Tibial artery (tissue), 4 donors: ENCODE results near the gene GCKR.

Source experiments
- DNase-seq, 2 donors: peaks; one replicate each; pipeline ENCODE4 v3.0.0-alpha.2; 2019
- H3K27ac ChIP-seq, 2 donors: fragments of 200-600 bp; sonication (generic) in 1 of 2; 1 replicate in 1 of 2; 2 replicates in 1 of 2; pipeline ENCODE4 v1.5.1; 2018 to 2019; ENCODE audit warnings: mild to moderate bottlenecking in 1 of 2
- H3K27me3 ChIP-seq, 2 donors: fragments of 200-600 bp; sonication (generic) in 1 of 2; one replicate each; pipeline versions ENCODE4 v1.5.1 to v1.6.0; 2016 to 2019
- H3K36me3 ChIP-seq, 3 donors: fragments of 200-600 bp; sonication (generic) in 2 of 3; one replicate each; pipeline ENCODE4 v1.5.1; 2016 to 2019; ENCODE audit warnings: mild to moderate bottlenecking in 2 of 3
- H3K4me1 ChIP-seq, 4 donors: fragments of 200-600 bp; sonication (generic) in 2 of 4; 1 replicate in 3 of 4; 2 replicates in 1 of 4; pipeline ENCODE4 v1.5.1; 2016 to 2019
- H3K4me3 ChIP-seq, 2 donors: fragments of 200-600 bp; sonication (generic) in 1 of 2; 1 replicate in 1 of 2; 2 replicates in 1 of 2; pipeline ENCODE4 v1.5.1; 2018 to 2019; ENCODE audit warnings: mild to moderate bottlenecking in 2 of 2
- H3K9me3 ChIP-seq, 3 donors: fragments of 200-600 bp; sonication (generic) in 1 of 3; one replicate each; pipeline ENCODE4 v1.5.1; 2016 to 2019
- intact Hi-C: fragments of 100-400 bp; cut with DNase I; formaldehyde crosslinking; loops from one replicate; pipeline ENCODE4 v1.15.0; 2023; ENCODE audit warnings: low total_unique reads
- TF ChIP-seq, protein P1 (sequence below), 2 experiments: fragments of 200-600 bp in 1 of 2; fragments of 450-650 bp in 1 of 2; IDR thresholded peaks; one replicate each; pipeline ENCODE4 v1.5.1; 2017 to 2019; ENCODE audit warnings: antibody characterized with exemption in 2 of 2, mild to moderate bottlenecking in 1 of 2, moderate library complexity in 1 of 2

GCKR gene

DNA sequence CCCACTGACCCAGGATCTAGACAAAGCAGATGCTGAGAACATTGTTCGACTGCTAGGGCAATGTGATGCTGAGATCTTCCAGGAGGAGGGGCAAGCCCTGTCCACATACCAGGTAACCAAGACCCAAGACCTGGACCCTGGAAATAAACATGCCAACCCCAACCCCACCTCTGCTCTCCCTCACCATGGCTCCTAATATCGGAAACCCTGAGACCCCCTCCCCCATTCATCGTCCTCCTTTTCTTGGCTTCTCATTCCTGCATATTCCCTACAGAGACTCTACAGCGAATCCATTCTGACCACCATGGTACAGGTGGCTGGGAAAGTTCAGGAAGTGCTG, 619 bp downstream of the GCKR start:
- TF ChIP-seq, protein P1, sequence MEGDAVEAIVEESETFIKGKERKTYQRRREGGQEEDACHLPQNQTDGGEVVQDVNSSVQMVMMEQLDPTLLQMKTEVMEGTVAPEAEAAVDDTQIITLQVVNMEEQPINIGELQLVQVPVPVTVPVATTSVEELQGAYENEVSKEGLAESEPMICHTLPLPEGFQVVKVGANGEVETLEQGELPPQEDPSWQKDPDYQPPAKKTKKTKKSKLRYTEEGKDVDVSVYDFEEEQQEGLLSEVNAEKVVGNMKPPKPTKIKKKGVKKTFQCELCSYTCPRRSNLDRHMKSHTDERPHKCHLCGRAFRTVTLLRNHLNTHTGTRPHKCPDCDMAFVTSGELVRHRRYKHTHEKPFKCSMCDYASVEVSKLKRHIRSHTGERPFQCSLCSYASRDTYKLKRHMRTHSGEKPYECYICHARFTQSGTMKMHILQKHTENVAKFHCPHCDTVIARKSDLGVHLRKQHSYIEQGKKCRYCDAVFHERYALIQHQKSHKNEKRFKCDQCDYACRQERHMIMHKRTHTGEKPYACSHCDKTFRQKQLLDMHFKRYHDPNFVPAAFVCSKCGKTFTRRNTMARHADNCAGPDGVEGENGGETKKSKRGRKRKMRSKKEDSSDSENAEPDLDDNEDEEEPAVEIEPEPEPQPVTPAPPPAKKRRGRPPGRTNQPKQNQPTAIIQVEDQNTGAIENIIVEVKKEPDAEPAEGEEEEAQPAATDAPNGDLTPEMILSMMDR (IDR thresholded peaks at IDR 0.05) = no peak
- H3K36me3 ChIP-seq = peaks cover 0 to 4% (median 0%) of the 10 kb centered on the region in 3 donors
- intact Hi-C loops = loop anchor here (10.0 kb wide), 1 partner anchor 88 kb away; the partner anchor contains the start of gene ZNF512
- H3K27me3 ChIP-seq = peaks cover 0 to 9% of the 10 kb centered on the region in 2 donors
- H3K27ac ChIP-seq = no peak overlapping the region
- H3K4me1 ChIP-seq = peaks cover 0 to 16% (median 6%) of the 10 kb centered on the region in 4 donors
- H3K4me3 ChIP-seq = no peak overlapping the region
- no peaks in the 10 kb centered on the region for H3K9me3 ChIP-seq
- no peak for DNase-seq

DNA sequence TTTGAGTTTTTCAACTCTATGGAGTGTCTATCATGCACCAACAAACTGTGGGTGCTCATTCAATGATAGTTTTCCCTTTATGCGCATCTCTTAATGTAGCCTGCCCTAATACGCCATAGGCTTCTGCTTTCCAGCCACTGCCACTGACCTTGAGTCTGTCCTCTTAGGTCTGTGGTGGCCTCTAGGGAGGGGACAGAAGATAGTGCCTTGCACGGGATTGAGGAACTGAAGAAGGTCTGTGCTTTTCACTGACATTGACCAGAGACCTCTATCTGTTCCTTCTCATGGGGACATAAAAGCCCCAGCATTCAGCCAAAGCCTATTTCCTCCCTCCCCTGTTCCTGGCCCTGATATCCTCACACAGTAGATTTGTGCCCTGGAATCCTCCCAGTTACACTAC, 2.3 kb downstream of the GCKR start:
- no peak for DNase-seq
- intact Hi-C loops = loop anchor here (10.0 kb wide), 1 partner anchor 86 kb away; the partner anchor contains the start of gene ZNF512
- Histone ChIP-seq H3K27me3 (peaks cover 0 to 9% of the 10 kb centered on the region in 2 donors), H3K27ac (no peak overlapping the region), H3K4me3 (no peak overlapping the region), H3K36me3 (no peaks in the 10 kb centered on the region), H3K9me3 (no peaks in the 10 kb centered on the region), H3K4me1 (peaks cover 0 to 14% (median 6%) of the 10 kb centered on the region in 4 donors)
- TF ChIP-seq, protein P1 (IDR thresholded peaks at IDR 0.05) = no peak

DNA sequence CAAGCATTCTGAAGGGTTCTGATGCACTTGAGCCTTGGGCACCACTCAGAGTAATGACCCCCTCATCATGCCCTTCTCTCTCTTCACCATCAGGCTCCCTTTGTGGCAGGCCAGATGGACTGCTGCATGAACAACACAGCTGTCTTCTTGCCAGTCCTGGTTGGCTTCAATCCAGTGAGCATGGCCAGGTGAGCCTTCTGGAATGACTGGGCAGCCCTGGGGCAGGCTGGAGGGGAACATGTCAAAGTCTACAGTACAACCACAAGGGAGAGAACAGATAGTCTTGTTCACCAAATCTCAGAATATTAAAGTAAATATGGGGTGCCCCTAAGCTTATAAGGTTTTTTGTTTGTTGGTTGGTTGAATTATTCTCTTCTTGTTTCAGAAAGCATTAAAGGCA, 4.4 kb downstream of the GCKR start:
- TF ChIP-seq, protein P1 (IDR thresholded peaks at IDR 0.05) = no peak
- no peak overlapping the region for H3K27ac ChIP-seq
- no peaks in the 10 kb centered on the region for H3K4me1 ChIP-seq
- no peak overlapping the region for H3K4me3 ChIP-seq
- H3K9me3 ChIP-seq = no peaks in the 10 kb centered on the region
- peaks cover 0 to 9% of the 10 kb centered on the region in 2 donors for H3K27me3 ChIP-seq
- no peak for DNase-seq
- no peaks in the 10 kb centered on the region for H3K36me3 ChIP-seq
- intact Hi-C loops = no loop called here

DNA sequence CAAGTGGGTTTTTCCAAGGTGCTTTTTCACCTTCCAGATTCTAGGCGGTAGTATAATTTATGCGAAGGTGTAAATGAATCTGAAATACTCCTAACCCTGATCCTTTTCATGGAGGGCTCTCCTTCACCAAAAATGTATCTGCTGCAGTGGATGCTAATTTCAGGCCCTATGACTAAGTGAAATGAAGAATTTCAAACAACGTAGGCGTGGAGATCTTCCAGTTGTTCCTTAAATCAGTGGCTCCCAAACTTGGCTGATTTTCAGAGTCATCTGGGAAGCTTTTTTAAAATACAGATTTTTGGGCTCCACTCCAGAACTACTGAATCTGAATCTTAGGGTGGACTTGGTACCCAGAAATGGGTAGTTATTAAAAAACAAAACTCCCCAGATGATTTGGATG, 5.5 kb downstream of the GCKR start:
- no peak overlapping the region for H3K4me3 ChIP-seq

DNA sequence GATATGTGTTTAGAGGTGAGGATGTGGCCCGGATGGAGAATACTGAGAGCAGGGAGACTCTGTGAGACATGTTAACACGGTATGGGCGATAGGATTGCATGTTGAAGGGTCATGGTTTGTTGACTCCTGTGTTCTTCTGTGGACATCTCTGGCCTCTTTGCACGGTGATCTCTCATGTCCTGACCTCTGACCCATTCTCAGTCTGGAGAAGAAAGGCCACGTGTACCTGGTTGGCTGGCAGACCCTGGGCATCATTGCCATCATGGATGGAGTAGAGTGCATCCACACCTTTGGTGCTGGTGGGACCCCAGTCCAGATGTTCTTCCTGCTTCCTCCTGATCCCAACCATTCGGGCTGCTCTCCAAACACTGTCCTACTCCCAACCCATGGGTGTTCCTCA, 9.9 kb downstream of the GCKR start:
- no peak for DNase-seq
- no peak overlapping the region for H3K4me3 ChIP-seq
- no peaks in the 10 kb centered on the region for H3K27me3 ChIP-seq
- intact Hi-C loops = no loop called here
- TF ChIP-seq, protein P1 (IDR thresholded peaks at IDR 0.05) = no peak
- H3K27ac ChIP-seq = no peak overlapping the region
- no peaks in the 10 kb centered on the region for H3K4me1 ChIP-seq
- H3K36me3 ChIP-seq = no peaks in the 10 kb centered on the region
- H3K9me3 ChIP-seq = no peaks in the 10 kb centered on the region

More for the DNA sequence above, 5.5 kb downstream of the GCKR start:
- TF ChIP-seq, protein P1 (IDR thresholded peaks at IDR 0.05) = no peak
- DNase-seq = no peak
- peaks cover 0 to 5% of the 10 kb centered on the region in 2 donors for H3K27me3 ChIP-seq
- no peak overlapping the region for H3K27ac ChIP-seq
- no peaks in the 10 kb centered on the region for H3K9me3 ChIP-seq
- H3K4me1 ChIP-seq = no peaks in the 10 kb centered on the region
- no peaks in the 10 kb centered on the region for H3K36me3 ChIP-seq
- intact Hi-C loops = no loop called here

DNA sequence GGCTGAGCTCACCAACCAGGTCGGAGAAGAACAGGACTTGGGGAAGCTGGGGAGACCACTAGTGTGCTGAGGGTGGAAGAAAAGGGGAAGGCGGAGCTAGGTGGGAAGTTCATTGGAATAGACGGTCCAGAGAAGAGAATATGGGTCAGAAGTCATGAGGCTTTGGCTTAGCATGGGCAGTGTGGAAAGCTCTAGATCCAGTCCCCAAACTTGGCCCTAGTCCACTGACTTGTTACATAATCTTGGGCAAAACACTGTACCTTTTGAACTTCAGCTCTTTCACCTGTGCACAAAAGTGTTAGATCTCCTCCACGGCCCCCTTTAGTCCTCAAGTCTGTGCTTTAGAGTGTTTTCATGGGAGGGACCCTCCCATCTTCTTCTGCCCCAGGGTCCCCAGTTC, 10.7 kb downstream of the GCKR start:
- no peak for DNase-seq
- TF ChIP-seq, protein P1 (IDR thresholded peaks at IDR 0.05) = no peak
- Histone ChIP-seq H3K27ac (no peak overlapping the region), H3K4me1 (no peaks in the 10 kb centered on the region), H3K4me3 (no peak overlapping the region), H3K9me3 (no peaks in the 10 kb centered on the region), H3K27me3 (no peaks in the 10 kb centered on the region), H3K36me3 (no peaks in the 10 kb centered on the region)
- intact Hi-C loops = no loop called here
